ENCODE results near the gene MAPK7.

MAPK7 gene

GRCh38 chr17:19379361-19380065, 1.2 kb downstream of the MAPK7 start:
- TF ChIP-seq, protein P1, sequence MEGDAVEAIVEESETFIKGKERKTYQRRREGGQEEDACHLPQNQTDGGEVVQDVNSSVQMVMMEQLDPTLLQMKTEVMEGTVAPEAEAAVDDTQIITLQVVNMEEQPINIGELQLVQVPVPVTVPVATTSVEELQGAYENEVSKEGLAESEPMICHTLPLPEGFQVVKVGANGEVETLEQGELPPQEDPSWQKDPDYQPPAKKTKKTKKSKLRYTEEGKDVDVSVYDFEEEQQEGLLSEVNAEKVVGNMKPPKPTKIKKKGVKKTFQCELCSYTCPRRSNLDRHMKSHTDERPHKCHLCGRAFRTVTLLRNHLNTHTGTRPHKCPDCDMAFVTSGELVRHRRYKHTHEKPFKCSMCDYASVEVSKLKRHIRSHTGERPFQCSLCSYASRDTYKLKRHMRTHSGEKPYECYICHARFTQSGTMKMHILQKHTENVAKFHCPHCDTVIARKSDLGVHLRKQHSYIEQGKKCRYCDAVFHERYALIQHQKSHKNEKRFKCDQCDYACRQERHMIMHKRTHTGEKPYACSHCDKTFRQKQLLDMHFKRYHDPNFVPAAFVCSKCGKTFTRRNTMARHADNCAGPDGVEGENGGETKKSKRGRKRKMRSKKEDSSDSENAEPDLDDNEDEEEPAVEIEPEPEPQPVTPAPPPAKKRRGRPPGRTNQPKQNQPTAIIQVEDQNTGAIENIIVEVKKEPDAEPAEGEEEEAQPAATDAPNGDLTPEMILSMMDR (IDR thresholded peaks at IDR 0.05; ENCODE audit: borderline replicate concordance, control extremely low read depth, extremely low read depth, insufficient read depth, missing control alignments) = no peak
- no peak for DNase-seq (ENCODE audit: low spot score)
- in situ Hi-C loops (cut with MboI; ENCODE audit: low sequenced_read_pairs, unreplicated experiment) = no loop called here

- TF ChIP-seq, protein P1 (IDR thresholded peaks at IDR 0.05; ENCODE audit: borderline replicate concordance, control extremely low read depth, extremely low read depth, insufficient read depth, missing control alignments) = no peak
- in situ Hi-C loops (cut with MboI; ENCODE audit: low sequenced_read_pairs, unreplicated experiment) = no loop called here
- no peak for DNase-seq (ENCODE audit: low spot score)
These were observed 2.4 kb downstream of the MAPK7 start for GRCh38 chr17:19380481-19381301.

GRCh38 chr17:19381361-19381740, 3.1 kb downstream of the MAPK7 start:
- in situ Hi-C loops (cut with MboI; ENCODE audit: low sequenced_read_pairs, unreplicated experiment) = no loop called here
- TF ChIP-seq, protein P1 (IDR thresholded peaks at IDR 0.05; ENCODE audit: borderline replicate concordance, control extremely low read depth, extremely low read depth, insufficient read depth, missing control alignments) = no peak
- DNase-seq (ENCODE audit: low spot score) = no peak

GRCh38 chr17:19381741-19382444, 3.6 kb downstream of the MAPK7 start:
- TF ChIP-seq, protein P1 (IDR thresholded peaks at IDR 0.05; ENCODE audit: borderline replicate concordance, control extremely low read depth, extremely low read depth, insufficient read depth, missing control alignments) = no peak
- no peak for DNase-seq (ENCODE audit: low spot score)
- in situ Hi-C loops (cut with MboI; ENCODE audit: low sequenced_read_pairs, unreplicated experiment) = no loop called here

DNA sequence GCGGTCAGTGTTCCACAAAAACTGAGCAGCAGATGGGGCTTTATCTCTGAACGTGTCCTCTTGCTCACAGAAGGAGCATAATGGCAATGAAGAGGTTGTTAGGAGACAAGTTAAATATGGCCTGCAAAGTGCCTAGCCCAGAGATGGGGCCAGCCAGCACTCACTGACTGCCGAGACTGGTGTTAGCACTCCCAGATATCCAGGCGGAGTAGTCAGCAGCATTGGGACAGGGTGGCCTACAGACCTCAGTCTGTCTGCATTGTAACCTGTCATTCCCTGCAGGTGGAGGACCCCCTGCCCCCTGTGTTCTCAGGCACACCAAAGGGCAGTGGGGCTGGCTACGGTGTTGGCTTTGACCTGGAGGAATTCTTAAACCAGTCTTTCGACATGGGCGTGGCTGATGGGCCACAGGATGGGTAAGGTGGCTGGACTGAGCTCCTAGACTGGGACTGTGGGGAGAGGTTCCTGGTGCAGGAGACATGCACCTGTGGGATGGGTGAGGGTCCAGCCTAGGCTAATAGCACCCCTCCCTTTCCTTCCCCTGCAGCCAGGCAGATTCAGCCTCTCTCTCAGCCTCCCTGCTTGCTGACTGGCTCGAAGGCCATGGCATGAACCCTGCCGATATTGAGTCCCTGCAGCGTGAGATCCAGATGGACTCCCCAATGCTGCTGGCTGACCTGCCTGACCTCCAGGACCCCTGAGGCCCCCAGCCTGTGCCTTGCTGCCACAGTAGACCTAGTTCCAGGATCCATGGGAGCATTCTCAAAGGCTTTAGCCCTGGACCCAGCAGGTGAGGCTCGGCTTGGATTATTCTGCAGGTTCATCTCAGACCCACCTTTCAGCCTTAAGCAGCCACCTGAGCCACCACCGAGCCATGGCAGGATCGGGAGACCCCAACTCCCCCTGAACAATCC, 4.5 kb downstream of the MAPK7 start:
- TF ChIP-seq, protein P1 (IDR thresholded peaks at IDR 0.05; ENCODE audit: borderline replicate concordance, control extremely low read depth, extremely low read depth, insufficient read depth, missing control alignments) = no peak
- DNase-seq (ENCODE audit: low spot score) = no peak
- in situ Hi-C loops (cut with MboI; ENCODE audit: low sequenced_read_pairs, unreplicated experiment) = no loop called here
